Kidney (tissue), 14 donors: Measurements from ENCODE around the gene FRMD4A. TPM values are rescaled to one million over a fixed set of nuclear protein-coding genes. Genes with fewer than 3 reads are reported as not detected.
"Not testable (repeated sequence)": the region's sequence is repeated elsewhere in the genome, so short reads cannot be mapped to it uniquely, and the experiment has no call there.

Experiments used
- DNase-seq, 5 donors: peaks; one replicate each; pipeline ENCODE4 v3.0.0-alpha.2; 2013 to 2020
- FAIRE-seq: peaks from 2 replicates; lab custom pipeline; 2012; peaks lifted over from hg19 to GRCh38; lab: Jason Lieb, UNC
- H3K27ac ChIP-seq, 2 donors: one replicate each; pipeline ENCODE4 v1.7.0; 2013; ENCODE audit warnings: low read depth in 2 of 2, low read length in 2 of 2, inconsistent platforms in 1 of 2
- H3K27me3 ChIP-seq: one replicate; pipeline ENCODE4 v1.7.1; 2013; ENCODE audit warnings: low read length, inconsistent platforms; ENCODE audit not compliant: control insufficient read depth, insufficient read depth
- H3K36me3 ChIP-seq, 3 donors: one replicate each; pipeline versions ENCODE4 v1.7.0 to v1.7.1; 2013; ENCODE audit warnings: low read length in 3 of 3, control low read depth in 1 of 3, inconsistent platforms in 1 of 3; ENCODE audit not compliant: insufficient read depth in 3 of 3, control insufficient read depth in 2 of 3
- H3K4me1 ChIP-seq, 3 donors: one replicate each; pipeline versions ENCODE4 v1.7.0 to v1.7.1; 2013; ENCODE audit warnings: low read length in 3 of 3, inconsistent platforms in 1 of 3, low read depth in 1 of 3; ENCODE audit not compliant: control insufficient read depth in 2 of 3, insufficient read depth in 2 of 3
- H3K4me3 ChIP-seq, 3 donors: one replicate each; pipeline versions ENCODE4 v1.7.0 to v1.8.1; 2013; ENCODE audit warnings: low read length in 3 of 3, control low read depth in 1 of 3, inconsistent platforms in 1 of 3
- H3K9ac ChIP-seq, 3 donors: one replicate each; pipeline versions ENCODE4 v1.7.0 to v1.7.1; 2013; ENCODE audit warnings: low read length in 3 of 3, control low read depth in 1 of 3, inconsistent platforms in 1 of 3
- H3K9me3 ChIP-seq, 3 donors: one replicate each; pipeline versions ENCODE4 v1.7.0 to v1.7.1; 2013; ENCODE audit warnings: low read length in 3 of 3, control low read depth in 1 of 3, inconsistent platforms in 1 of 3; ENCODE audit not compliant: control insufficient read depth in 2 of 3, insufficient read depth in 1 of 3
- intact Hi-C: fragments of 100-400 bp; cut with DNase I; formaldehyde crosslinking; loops from one replicate; pipeline ENCODE4 v1.11.1; 2022
- polyA plus RNA-seq: library from polyadenylated mRNA; stranded (reverse); fragments of 350-450 nt; fragmentation: Illumina TruSeq; extraction: RNeasy Lipid Tissue Mini Kit (QIAGEN cat#74804); gene quantifications from one replicate; pipeline ENCODE4 v1.2.3, GENCODE V29; 2014; ENCODE audit warnings: low read depth, low replicate concordance; ENCODE audit not compliant: insufficient read depth
- total RNA-seq: library from RNA; stranded (reverse); fragmentation: NEBNext Ultra II Directional; extraction: Animal tissue kit (Norgen Biotek cat#: 25700); gene quantifications from one replicate; pipeline ENCODE4 v1.2.1, GENCODE V29; 2021
- TF ChIP-seq, protein P1 (sequence below): IDR thresholded peaks from 3 replicates; pipeline ENCODE4 v1.5.1; 2012; ENCODE audit warnings: mild to moderate bottlenecking, moderate library complexity, borderline replicate concordance; ENCODE audit not compliant: insufficient read depth; ENCODE audit errors: extremely low read depth
- donor health status: control.
- donor health status: control.
- donor health status: control.
- donor health status: control.
- donor health status: control.
- donor health status: DM: yes; HTN: yes; CAD: no.
- donor health status: Normal renal cell carcinoma (clear cell type).

Gene FRMD4A
- total and polyA plus RNA-seq, 2 donors from 2014 or later = 16.0 to 68.2 TPM

- H3K27me3 ChIP-seq = no peaks in the 10 kb centered on the region
- H3K9me3 ChIP-seq = no peaks in the 10 kb centered on the region
- peak in 3 of 5 donors; percentile 26 to 63 (median 55) for DNase-seq
- TF ChIP-seq, protein P1, sequence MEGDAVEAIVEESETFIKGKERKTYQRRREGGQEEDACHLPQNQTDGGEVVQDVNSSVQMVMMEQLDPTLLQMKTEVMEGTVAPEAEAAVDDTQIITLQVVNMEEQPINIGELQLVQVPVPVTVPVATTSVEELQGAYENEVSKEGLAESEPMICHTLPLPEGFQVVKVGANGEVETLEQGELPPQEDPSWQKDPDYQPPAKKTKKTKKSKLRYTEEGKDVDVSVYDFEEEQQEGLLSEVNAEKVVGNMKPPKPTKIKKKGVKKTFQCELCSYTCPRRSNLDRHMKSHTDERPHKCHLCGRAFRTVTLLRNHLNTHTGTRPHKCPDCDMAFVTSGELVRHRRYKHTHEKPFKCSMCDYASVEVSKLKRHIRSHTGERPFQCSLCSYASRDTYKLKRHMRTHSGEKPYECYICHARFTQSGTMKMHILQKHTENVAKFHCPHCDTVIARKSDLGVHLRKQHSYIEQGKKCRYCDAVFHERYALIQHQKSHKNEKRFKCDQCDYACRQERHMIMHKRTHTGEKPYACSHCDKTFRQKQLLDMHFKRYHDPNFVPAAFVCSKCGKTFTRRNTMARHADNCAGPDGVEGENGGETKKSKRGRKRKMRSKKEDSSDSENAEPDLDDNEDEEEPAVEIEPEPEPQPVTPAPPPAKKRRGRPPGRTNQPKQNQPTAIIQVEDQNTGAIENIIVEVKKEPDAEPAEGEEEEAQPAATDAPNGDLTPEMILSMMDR = no peak
- no peak overlapping the region for H3K4me3 ChIP-seq
- no peak for FAIRE-seq
- no peaks in the 10 kb centered on the region for H3K4me1 ChIP-seq
- H3K36me3 ChIP-seq = no peaks in the 10 kb centered on the region
- no peak overlapping the region for H3K9ac ChIP-seq
- intact Hi-C loops = no loop called here
- no peak overlapping the region for H3K27ac ChIP-seq
Measured at GRCh38 chr10:14240253-14241189, 90.2 kb downstream of the FRMD4A start.

DNA sequence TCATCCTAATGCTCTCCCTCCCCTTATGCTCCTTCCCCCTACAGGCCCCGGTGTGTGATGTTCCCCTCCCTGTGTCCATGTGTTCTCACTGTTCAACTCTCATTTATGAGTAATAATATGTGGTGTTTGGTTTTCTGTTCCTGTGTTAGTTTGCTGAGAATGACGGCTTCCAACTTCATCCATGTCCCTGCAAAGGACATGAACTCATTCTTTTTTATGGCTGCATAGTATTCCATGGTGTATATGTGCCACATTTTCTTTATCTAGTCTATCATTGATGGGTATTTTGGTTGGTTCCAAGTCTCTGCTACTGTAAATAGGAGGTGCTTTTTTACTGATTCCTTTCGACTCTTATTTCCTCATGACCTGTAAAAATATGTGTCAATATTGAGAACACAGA is 92.1 kb downstream of the FRMD4A start:
- H3K4me3 ChIP-seq, H3K9ac ChIP-seq, H3K9me3 ChIP-seq, DNase-seq, H3K27me3 ChIP-seq, FAIRE-seq, H3K4me1 ChIP-seq, intact Hi-C loops, H3K36me3 ChIP-seq, H3K27ac ChIP-seq: not testable (repeated sequence)

- DNase-seq (no peak), FAIRE-seq (no peak)
- Histone ChIP-seq H3K4me3 (no peak overlapping the region), H3K36me3 (no peaks in the 10 kb centered on the region), H3K9me3 (no peaks in the 10 kb centered on the region), H3K27me3 (no peaks in the 10 kb centered on the region), H3K4me1 (no peaks in the 10 kb centered on the region), H3K9ac (no peak overlapping the region), H3K27ac (no peak overlapping the region)
- intact Hi-C loops = no loop called here
- TF ChIP-seq, protein P1 = no peak
Measured at GRCh38 chr10:14236341-14236740, 94.4 kb downstream of the FRMD4A start.

- no peaks in the 10 kb centered on the region for H3K4me1 ChIP-seq
- DNase-seq (no peak), FAIRE-seq (no peak)
- intact Hi-C loops = no loop called here
- TF ChIP-seq, protein P1 = no peak
- H3K4me3 ChIP-seq = no peak overlapping the region
- H3K27ac ChIP-seq = no peak overlapping the region
- H3K27me3 ChIP-seq = no peaks in the 10 kb centered on the region
- H3K9me3 ChIP-seq = no peaks in the 10 kb centered on the region
- H3K36me3 ChIP-seq = no peaks in the 10 kb centered on the region
- H3K9ac ChIP-seq = no peak overlapping the region
Measured at GRCh38 chr10:14235566-14236195, 95.0 kb downstream of the FRMD4A start.
